GM12891 (cell line): ENCODE measurements around the gene ICOSLG.
"Not testable (repeated sequence)": the region's sequence is repeated elsewhere in the genome, so short reads cannot be mapped to it uniquely, and the experiment has no call there.

Experiments used
- PAX5 ChIP-seq: IDR thresholded peaks from 2 replicates; pipeline ENCODE4 v1.6.1; 2011; ENCODE audit warnings: low read length, moderate library complexity, mild to moderate bottlenecking; ENCODE audit not compliant: insufficient read depth, severe bottlenecking
- POLR2A ChIP-seq: IDR thresholded peaks from 2 replicates; pipeline ENCODE4 v1.6.1; 2011; ENCODE audit warnings: low read depth, low read length, control low read depth
- POU2F2 ChIP-seq: IDR thresholded peaks from 2 replicates; pipeline ENCODE4 v1.6.1; 2011; ENCODE audit warnings: low read depth, mild to moderate bottlenecking, control low read depth, low read length, moderate library complexity
- TAF1 ChIP-seq: IDR thresholded peaks from 2 replicates; pipeline ENCODE4 v1.6.1; 2011; ENCODE audit warnings: low read depth, low read length, control low read depth

GRCh38 chr21:44196212-44197155 is 44.3 kb downstream of the ICOSLG start:
- not testable (repeated sequence) for TF ChIP-seq TAF1, POU2F2, PAX5, POLR2A
